GM23338 (cell line): ENCODE results near the gene PTPRB. TPM values are rescaled to one million over a fixed set of nuclear protein-coding genes. Genes with fewer than 3 reads are reported as not detected.

Source experiments
- ATAC-seq: fragments of 200-7000 bp; cut with Tn5 transposase; 3 replicates; pipeline ENCODE4 v1.9.1; 2020
- DNase-seq: peaks from one replicate; pipeline ENCODE4 v3.0.0-alpha.2; 2015; ENCODE audit warnings: low spot score
- H2AFZ ChIP-seq: fragments of 200-600 bp; sonication (generic); 2 replicates; pipeline ENCODE4 v1.8.0; 2016; ENCODE audit warnings: antibody characterized with exemption, mild to moderate bottlenecking, moderate library complexity
- H3F3A ChIP-seq: fragments of 200-600 bp; sonication (generic); replicated peaks from 2 replicates; pipeline ENCODE4 v1.8.0; 2017; ENCODE audit warnings: antibody characterized with exemption, mixed run types, low read depth
- H3K27ac ChIP-seq: fragments of 200-600 bp; sonication (generic); 2 replicates; pipeline ENCODE4 v1.6.1; 2016; ENCODE audit warnings: low read depth
- H3K27me3 ChIP-seq: fragments of 200-600 bp; sonication (generic); 2 replicates; pipeline ENCODE4 v1.8.0; 2016; ENCODE audit warnings: mild to moderate bottlenecking, mixed run types, moderate library complexity; ENCODE audit not compliant: insufficient read depth
- H3K36me3 ChIP-seq: fragments of 200-600 bp; sonication (generic); 2 replicates; pipeline ENCODE4 v1.8.0; 2016; ENCODE audit warnings: mild to moderate bottlenecking; ENCODE audit not compliant: insufficient read depth
- H3K4me1 ChIP-seq: fragments of 200-600 bp; sonication (generic); 2 replicates; pipeline ENCODE4 v1.8.0; 2016; ENCODE audit warnings: mild to moderate bottlenecking, moderate library complexity; ENCODE audit not compliant: insufficient read depth
- H3K4me2 ChIP-seq: fragments of 200-600 bp; sonication (generic); 2 replicates; pipeline ENCODE4 v1.7.1; 2017; ENCODE audit warnings: mixed run types
- H3K4me3 ChIP-seq: fragments of 200-600 bp; sonication (generic); 2 replicates; pipeline ENCODE4 v1.6.1; 2016; ENCODE audit warnings: mixed run types
- H3K79me2 ChIP-seq: fragments of 200-600 bp; sonication (generic); replicated peaks from 2 replicates; pipeline ENCODE4 v1.8.0; 2017; ENCODE audit warnings: mild to moderate bottlenecking; ENCODE audit not compliant: insufficient read depth
- H3K9me2 ChIP-seq: fragments of 200-600 bp; sonication (generic); 2 replicates; pipeline ENCODE4 v1.8.0; 2017; ENCODE audit not compliant: insufficient read depth
- H4K20me1 ChIP-seq: fragments of 200-600 bp; sonication (generic); replicated peaks from 2 replicates; pipeline ENCODE4 v1.8.0; 2017; ENCODE audit warnings: mild to moderate bottlenecking; ENCODE audit not compliant: insufficient read depth
- H3K27ac Mint-ChIP-seq: 2 replicates; pipeline ENCODE4 v1.8.0; 2020; ENCODE audit warnings: inconsistent platforms, mild to moderate bottlenecking, moderate library complexity, mixed read lengths
- H3K27me3 Mint-ChIP-seq: 3 replicates; pipeline ENCODE4 v1.8.0; 2022; ENCODE audit warnings: low read depth, mild to moderate bottlenecking, moderate library complexity, mixed read lengths, inconsistent platforms; ENCODE audit not compliant: insufficient read depth, poor library complexity
- H3K36me3 Mint-ChIP-seq: 3 replicates; pipeline ENCODE4 v1.8.0; 2021; ENCODE audit warnings: low read depth, mild to moderate bottlenecking, inconsistent platforms, moderate library complexity, mixed read lengths
- H3K4me1 Mint-ChIP-seq: 3 replicates; pipeline ENCODE4 v1.8.0; 2020; ENCODE audit warnings: mild to moderate bottlenecking, inconsistent platforms, mixed read lengths
- H3K4me3 Mint-ChIP-seq: 3 replicates; pipeline ENCODE4 v1.8.0; 2021; ENCODE audit warnings: moderate library complexity, mild to moderate bottlenecking, inconsistent platforms, mixed read lengths
- H3K9me3 Mint-ChIP-seq: 3 replicates; pipeline ENCODE4 v1.8.0; 2020; ENCODE audit warnings: moderate library complexity, mild to moderate bottlenecking, inconsistent platforms, mixed read lengths
- CREB1 ChIP-seq: fragments of 250-450 bp; sonication (Bioruptor Pico); IDR thresholded peaks from 2 replicates; pipeline ENCODE4 v1.5.0; 2020; ENCODE audit warnings: low read depth, mild to moderate bottlenecking, moderate library complexity
- EZH2 ChIP-seq: fragments of 200-600 bp; sonication (generic); IDR thresholded peaks from one replicate; pipeline ENCODE4 v1.8.0; 2017; ENCODE audit warnings: antibody characterized with exemption, mild to moderate bottlenecking, low read depth; ENCODE audit not compliant: unreplicated experiment
- EZH2phosphoT487 ChIP-seq: fragments of 200-600 bp; sonication (generic); IDR thresholded peaks from one replicate; pipeline ENCODE4 v1.8.1; 2018; ENCODE audit warnings: antibody characterized with exemption; ENCODE audit not compliant: unreplicated experiment
- JUNB ChIP-seq: IDR thresholded peaks from one replicate; pipeline ENCODE4 v1.6.1; 2016; ENCODE audit warnings: antibody characterized with exemption; ENCODE audit not compliant: unreplicated experiment
- NANOG ChIP-seq: IDR thresholded peaks from 2 replicates; pipeline ENCODE4 v1.6.1; 2016; ENCODE audit warnings: antibody characterized with exemption, borderline replicate concordance
- POLR2AphosphoS5 ChIP-seq: IDR thresholded peaks from 2 replicates; pipeline ENCODE4 v1.6.1; 2016; ENCODE audit warnings: antibody characterized with exemption, low read depth
- STAT1 ChIP-seq: IDR thresholded peaks from one replicate; pipeline ENCODE4 v1.6.1; 2016; ENCODE audit warnings: antibody characterized with exemption; ENCODE audit not compliant: unreplicated experiment
- ZNF331 ChIP-seq: fragments of 250-450 bp; sonication (Bioruptor Pico); IDR thresholded peaks from 2 replicates; pipeline ENCODE4 v1.5.0; 2020; ENCODE audit warnings: low read depth, mild to moderate bottlenecking, moderate library complexity
- polyA plus RNA-seq: library from polyadenylated mRNA; unstranded; fragments of >200 nt; fragmentation: Nextera tagmentation; extraction: Ambion mirVana; gene quantifications from 2 replicates; pipeline ENCODE4 v1.2.1, GENCODE V29; 2016
- total RNA-seq: library from RNA; depleted of rRNA; stranded (reverse); fragments of >200 nt; shearing (Covaris generic); gene quantifications from 2 replicates; pipeline ENCODE4 v1.2.3, GENCODE V29; 2014
- TF ChIP-seq, protein P1 (sequence below): IDR thresholded peaks from 2 replicates; pipeline ENCODE4 v1.6.1; 2016; ENCODE audit warnings: antibody characterized with exemption
- TF ChIP-seq, protein P2 (sequence below): fragments of 250-450 bp; sonication (Bioruptor Pico); IDR thresholded peaks from 2 replicates; pipeline ENCODE4 v1.5.0; 2020; ENCODE audit warnings: mild to moderate bottlenecking, moderate library complexity
- TF ChIP-seq, protein P3 (sequence below), 2 experiments: fragments of 200-600 bp in 1 of 2; sonication (generic) in 1 of 2; conservative IDR thresholded peaks; 2 replicates each; pipeline versions ENCODE4 v1.5.1 to v1.6.1; 2016 to 2017; ENCODE audit warnings: antibody characterized with exemption in 2 of 2, low read depth in 2 of 2, mild to moderate bottlenecking in 2 of 2, moderate library complexity in 1 of 2

PTPRB gene
- total and polyA plus RNA-seq, 2 experiments from 2014 or later, result 0.13 to 1.7 TPM

DNA sequence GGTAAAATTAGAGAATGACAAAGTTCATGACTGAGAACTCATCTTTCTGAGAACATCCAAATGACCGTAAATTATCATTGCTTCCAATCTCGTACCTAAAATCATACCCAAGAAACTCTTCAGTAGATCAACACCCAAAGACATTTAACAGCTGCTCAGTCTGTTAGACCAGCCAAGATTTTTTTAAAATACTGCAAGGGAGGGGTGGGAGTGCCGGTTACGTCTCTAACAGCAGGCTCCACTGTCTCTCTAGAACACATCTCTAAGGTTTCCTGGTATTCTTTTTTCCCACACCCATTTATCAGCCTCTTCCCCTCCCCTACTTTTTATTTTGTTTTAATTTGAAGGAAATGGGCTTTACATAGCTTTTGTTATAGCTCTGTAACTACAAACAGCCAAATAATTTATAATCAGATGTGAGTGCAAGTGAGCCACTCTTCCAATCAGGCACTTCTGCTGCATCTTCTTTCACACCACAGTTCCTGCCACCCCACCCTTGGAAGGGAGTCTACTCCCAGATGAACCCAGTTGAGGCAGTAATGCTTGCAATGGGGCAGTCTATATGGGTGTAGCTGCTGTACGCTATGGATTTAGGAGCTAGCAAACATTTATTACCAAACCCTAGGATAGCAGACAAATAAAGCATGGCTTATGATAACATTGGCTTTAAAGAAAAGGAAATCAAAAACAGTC is 21.9 kb downstream of the PTPRB start (continued):
- TF ChIP-seq, protein P1, sequence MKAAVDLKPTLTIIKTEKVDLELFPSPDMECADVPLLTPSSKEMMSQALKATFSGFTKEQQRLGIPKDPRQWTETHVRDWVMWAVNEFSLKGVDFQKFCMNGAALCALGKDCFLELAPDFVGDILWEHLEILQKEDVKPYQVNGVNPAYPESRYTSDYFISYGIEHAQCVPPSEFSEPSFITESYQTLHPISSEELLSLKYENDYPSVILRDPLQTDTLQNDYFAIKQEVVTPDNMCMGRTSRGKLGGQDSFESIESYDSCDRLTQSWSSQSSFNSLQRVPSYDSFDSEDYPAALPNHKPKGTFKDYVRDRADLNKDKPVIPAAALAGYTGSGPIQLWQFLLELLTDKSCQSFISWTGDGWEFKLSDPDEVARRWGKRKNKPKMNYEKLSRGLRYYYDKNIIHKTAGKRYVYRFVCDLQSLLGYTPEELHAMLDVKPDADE, result no peak
- TF ChIP-seq ZNF331 (no peak), JUNB (no peak), EZH2 (no peak)

DNA sequence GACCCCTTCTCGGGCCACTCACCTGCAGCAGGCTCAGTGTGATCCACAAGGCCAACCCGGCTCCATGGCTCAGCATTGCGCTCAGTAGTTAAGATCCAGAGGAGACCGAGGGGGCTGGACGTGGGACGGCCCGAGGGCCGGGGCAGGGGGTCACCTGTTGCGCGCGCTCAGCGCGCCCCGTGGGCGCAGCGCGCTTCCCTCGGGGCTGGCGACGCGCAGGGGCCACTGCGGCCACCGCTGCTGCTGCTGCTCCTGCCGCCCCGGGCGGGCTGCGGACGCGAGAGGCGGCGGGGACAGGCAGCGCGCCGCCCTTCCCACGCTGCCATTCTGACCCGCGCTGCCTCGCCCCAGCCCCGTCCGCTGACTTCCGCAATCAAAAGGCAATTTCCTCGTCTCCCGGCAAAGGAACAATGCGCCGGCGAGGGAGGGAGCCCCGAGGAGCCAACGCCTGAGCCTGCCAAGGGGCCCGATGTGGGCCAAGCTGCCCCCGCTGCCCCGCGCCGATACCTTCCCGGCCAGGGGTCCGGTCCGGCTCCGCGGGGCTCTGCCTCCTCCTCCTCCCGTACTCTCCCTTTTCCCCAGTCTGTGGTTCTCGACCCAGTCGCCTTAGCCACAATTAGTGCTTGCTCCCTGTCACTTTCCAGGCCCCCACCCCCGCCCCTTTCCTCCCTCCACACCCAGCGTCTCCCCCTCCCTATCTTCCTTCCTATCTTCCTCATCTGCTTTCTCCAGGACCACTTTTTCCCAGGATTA is 27.3 kb downstream of the PTPRB start:
- peaks cover 20% of the 10 kb centered on the region for H3K27me3 Mint-ChIP-seq
- TF ChIP-seq STAT1 (no peak), ZNF331 (no peak), POLR2AphosphoS5 (no peak), CREB1 (no peak), EZH2phosphoT487 (no peak), NANOG (no peak), JUNB (no peak)
- TF ChIP-seq, protein P1, result no peak
- TF ChIP-seq, protein P2, sequence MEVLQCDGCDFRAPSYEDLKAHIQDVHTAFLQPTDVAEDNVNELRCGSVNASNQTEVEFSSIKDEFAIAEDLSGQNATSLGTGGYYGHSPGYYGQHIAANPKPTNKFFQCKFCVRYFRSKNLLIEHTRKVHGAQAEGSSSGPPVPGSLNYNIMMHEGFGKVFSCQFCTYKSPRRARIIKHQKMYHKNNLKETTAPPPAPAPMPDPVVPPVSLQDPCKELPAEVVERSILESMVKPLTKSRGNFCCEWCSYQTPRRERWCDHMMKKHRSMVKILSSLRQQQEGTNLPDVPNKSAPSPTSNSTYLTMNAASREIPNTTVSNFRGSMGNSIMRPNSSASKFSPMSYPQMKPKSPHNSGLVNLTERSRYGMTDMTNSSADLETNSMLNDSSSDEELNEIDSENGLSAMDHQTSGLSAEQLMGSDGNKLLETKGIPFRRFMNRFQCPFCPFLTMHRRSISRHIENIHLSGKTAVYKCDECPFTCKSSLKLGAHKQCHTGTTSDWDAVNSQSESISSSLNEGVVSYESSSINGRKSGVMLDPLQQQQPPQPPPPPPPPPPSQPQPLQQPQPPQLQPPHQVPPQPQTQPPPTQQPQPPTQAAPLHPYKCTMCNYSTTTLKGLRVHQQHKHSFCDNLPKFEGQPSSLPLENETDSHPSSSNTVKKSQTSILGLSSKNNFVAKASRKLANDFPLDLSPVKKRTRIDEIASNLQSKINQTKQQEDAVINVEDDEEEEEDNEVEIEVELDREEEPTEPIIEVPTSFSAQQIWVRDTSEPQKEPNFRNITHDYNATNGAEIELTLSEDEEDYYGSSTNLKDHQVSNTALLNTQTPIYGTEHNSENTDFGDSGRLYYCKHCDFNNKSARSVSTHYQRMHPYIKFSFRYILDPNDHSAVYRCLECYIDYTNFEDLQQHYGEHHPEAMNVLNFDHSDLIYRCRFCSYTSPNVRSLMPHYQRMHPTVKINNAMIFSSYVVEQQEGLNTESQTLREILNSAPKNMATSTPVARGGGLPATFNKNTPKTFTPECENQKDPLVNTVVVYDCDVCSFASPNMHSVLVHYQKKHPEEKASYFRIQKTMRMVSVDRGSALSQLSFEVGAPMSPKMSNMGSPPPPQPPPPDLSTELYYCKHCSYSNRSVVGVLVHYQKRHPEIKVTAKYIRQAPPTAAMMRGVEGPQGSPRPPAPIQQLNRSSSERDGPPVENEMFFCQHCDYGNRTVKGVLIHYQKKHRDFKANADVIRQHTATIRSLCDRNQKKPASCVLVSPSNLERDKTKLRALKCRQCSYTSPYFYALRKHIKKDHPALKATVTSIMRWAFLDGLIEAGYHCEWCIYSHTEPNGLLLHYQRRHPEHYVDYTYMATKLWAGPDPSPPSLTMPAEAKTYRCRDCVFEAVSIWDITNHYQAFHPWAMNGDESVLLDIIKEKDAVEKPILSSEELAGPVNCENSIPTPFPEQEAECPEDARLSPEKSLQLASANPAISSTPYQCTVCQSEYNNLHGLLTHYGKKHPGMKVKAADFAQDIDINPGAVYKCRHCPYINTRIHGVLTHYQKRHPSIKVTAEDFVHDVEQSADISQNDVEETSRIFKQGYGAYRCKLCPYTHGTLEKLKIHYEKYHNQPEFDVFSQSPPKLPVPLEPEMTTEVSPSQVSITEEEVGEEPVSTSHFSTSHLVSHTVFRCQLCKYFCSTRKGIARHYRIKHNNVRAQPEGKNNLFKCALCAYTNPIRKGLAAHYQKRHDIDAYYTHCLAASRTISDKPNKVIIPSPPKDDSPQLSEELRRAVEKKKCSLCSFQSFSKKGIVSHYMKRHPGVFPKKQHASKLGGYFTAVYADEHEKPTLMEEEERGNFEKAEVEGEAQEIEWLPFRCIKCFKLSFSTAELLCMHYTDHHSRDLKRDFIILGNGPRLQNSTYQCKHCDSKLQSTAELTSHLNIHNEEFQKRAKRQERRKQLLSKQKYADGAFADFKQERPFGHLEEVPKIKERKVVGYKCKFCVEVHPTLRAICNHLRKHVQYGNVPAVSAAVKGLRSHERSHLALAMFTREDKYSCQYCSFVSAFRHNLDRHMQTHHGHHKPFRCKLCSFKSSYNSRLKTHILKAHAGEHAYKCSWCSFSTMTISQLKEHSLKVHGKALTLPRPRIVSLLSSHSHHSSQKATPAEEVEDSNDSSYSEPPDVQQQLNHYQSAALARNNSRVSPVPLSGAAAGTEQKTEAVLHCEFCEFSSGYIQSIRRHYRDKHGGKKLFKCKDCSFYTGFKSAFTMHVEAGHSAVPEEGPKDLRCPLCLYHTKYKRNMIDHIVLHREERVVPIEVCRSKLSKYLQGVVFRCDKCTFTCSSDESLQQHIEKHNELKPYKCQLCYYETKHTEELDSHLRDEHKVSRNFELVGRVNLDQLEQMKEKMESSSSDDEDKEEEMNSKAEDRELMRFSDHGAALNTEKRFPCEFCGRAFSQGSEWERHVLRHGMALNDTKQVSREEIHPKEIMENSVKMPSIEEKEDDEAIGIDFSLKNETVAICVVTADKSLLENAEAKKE (CRISPR knock-in tag), result no peak
- TF ChIP-seq, protein P3, sequence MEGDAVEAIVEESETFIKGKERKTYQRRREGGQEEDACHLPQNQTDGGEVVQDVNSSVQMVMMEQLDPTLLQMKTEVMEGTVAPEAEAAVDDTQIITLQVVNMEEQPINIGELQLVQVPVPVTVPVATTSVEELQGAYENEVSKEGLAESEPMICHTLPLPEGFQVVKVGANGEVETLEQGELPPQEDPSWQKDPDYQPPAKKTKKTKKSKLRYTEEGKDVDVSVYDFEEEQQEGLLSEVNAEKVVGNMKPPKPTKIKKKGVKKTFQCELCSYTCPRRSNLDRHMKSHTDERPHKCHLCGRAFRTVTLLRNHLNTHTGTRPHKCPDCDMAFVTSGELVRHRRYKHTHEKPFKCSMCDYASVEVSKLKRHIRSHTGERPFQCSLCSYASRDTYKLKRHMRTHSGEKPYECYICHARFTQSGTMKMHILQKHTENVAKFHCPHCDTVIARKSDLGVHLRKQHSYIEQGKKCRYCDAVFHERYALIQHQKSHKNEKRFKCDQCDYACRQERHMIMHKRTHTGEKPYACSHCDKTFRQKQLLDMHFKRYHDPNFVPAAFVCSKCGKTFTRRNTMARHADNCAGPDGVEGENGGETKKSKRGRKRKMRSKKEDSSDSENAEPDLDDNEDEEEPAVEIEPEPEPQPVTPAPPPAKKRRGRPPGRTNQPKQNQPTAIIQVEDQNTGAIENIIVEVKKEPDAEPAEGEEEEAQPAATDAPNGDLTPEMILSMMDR (conservative IDR thresholded peaks at IDR 0.05; ENCODE audit: low read depth in 2 of 2), result no peak

More for the DNA sequence above, 27.3 kb downstream of the PTPRB start:
- Histone ChIP-seq H3K27ac (no peak overlapping the region), H3K4me2 (peak overlapping the region; percentile 87), H3K27me3 (peaks cover 38% of the 10 kb centered on the region), H4K20me1 (no peaks in the 10 kb centered on the region), H3F3A (no peaks in the 10 kb centered on the region), H3K79me2 (no peaks in the 10 kb centered on the region), H3K4me3 (peak overlapping the region; percentile 72), H3K36me3 (no peaks in the 10 kb centered on the region), H3K9me2 (no peaks in the 10 kb centered on the region), H3K4me1 (peaks cover 26% of the 10 kb centered on the region), H2AFZ (peak overlapping the region; percentile 90)
- Mint-ChIP-seq H3K9me3 (peaks cover 4% of the 10 kb centered on the region; the same call in 2 of the 3 replicates), H3K4me3 (peak overlapping the region; percentile 82), H3K36me3 (no peaks in the 10 kb centered on the region; the same call in 2 of the 3 replicates), H3K4me1 (peaks cover 22% of the 10 kb centered on the region), H3K27ac (no peak overlapping the region)
- DNase-seq, result peak; percentile 58
- ATAC-seq, result peak; percentile 83
